ENCODE data around the gene KLHDC7A.

The KLHDC7A gene

GRCh38 chr1:18482721-18483425, 2.1 kb downstream of the KLHDC7A start:
- Mint-ChIP-seq H3K9me3 (no peaks in the 10 kb centered on the region), H3K27me3 (peaks cover 2% of the 10 kb centered on the region), H3K27ac (no peak overlapping the region), H3K4me3 (no peak overlapping the region), H3K4me1 (ENCODE audit: low read depth) (no peaks in the 10 kb centered on the region), H3K36me3 (ENCODE audit: low read depth) (no peaks in the 10 kb centered on the region)
- intact Hi-C loops (cut with micrococcal nuclease): no loop called here

GRCh38 chr1:18484276-18484675, 3.5 kb downstream of the KLHDC7A start:
- no peak overlapping the region for H3K4me3 Mint-ChIP-seq
- H3K9me3 Mint-ChIP-seq: no peaks in the 10 kb centered on the region
- H3K27ac Mint-ChIP-seq: no peak overlapping the region

GRCh38 chr1:18484721-18485120, 4.0 kb downstream of the KLHDC7A start:
- peaks cover 8% of the 10 kb centered on the region for H3K27me3 Mint-ChIP-seq
- H3K27ac Mint-ChIP-seq: no peak overlapping the region
- intact Hi-C loops (cut with micrococcal nuclease): no loop called here
- H3K36me3 Mint-ChIP-seq (ENCODE audit: low read depth): no peaks in the 10 kb centered on the region
- no peak overlapping the region for H3K4me3 Mint-ChIP-seq
- peaks cover 4% of the 10 kb centered on the region for H3K4me1 Mint-ChIP-seq (ENCODE audit: low read depth)
- H3K9me3 Mint-ChIP-seq: no peaks in the 10 kb centered on the region

More at GRCh38 chr1:18484276-18484675, 3.5 kb downstream of the KLHDC7A start:
- Mint-ChIP-seq H3K4me1 (ENCODE audit: low read depth) (peaks cover 4% of the 10 kb centered on the region), H3K36me3 (ENCODE audit: low read depth) (no peaks in the 10 kb centered on the region), H3K27me3 (peaks cover 4% of the 10 kb centered on the region)
- intact Hi-C loops (cut with micrococcal nuclease): no loop called here

DNA sequence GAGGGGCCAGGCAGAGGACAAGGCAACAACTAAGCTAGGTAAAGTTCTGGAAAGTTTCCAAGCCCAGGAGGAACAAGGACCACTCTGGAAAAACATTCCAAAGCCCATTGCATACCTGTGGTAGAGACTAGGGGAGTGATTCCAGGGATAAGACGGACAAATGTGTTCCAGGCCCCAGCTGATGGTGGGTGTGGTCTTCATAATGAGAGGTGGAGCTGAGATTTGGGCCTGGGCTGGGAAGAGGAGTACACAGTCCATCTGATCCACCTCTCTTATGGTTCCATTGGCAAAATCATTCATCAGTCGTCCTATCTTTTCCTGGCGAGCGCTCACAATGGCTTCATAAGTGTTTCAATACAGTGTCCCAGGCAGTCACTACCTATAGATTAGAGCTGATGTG, 4.5 kb downstream of the KLHDC7A start:
- Mint-ChIP-seq H3K9me3 (no peaks in the 10 kb centered on the region), H3K4me3 (no peak overlapping the region), H3K4me1 (ENCODE audit: low read depth) (peaks cover 4% of the 10 kb centered on the region), H3K27ac (no peak overlapping the region), H3K27me3 (peaks cover 10% of the 10 kb centered on the region), H3K36me3 (ENCODE audit: low read depth) (no peaks in the 10 kb centered on the region)
- intact Hi-C loops (cut with micrococcal nuclease): no loop called here

DNA sequence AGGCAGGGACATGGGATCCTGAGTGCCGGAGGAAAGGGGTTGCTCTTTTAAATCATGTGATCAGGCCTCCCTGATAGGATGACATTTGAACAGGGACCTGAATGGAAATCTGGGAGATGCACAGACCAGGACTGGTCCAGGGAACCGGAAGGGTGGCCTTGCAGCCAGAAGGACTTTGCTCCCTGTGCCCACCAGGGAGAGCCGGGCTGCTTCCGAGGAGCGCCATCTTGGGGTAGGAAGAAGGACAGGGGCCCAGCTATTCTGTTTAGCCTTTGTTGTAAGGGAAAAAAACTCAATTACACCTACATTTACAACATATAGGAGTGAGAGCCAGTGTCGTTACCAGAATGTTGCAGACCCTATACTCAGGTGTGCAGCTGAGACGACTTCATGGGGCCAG, 5.5 kb downstream of the KLHDC7A start:
- H3K9me3 Mint-ChIP-seq: no peaks in the 10 kb centered on the region
- H3K36me3 Mint-ChIP-seq (ENCODE audit: low read depth): no peaks in the 10 kb centered on the region
- H3K4me3 Mint-ChIP-seq: no peak overlapping the region
- peaks cover 10% of the 10 kb centered on the region for H3K4me1 Mint-ChIP-seq (ENCODE audit: low read depth)
- H3K27me3 Mint-ChIP-seq: peaks cover 15% of the 10 kb centered on the region
- H3K27ac Mint-ChIP-seq: no peak overlapping the region
- intact Hi-C loops (cut with micrococcal nuclease): no loop called here

DNA sequence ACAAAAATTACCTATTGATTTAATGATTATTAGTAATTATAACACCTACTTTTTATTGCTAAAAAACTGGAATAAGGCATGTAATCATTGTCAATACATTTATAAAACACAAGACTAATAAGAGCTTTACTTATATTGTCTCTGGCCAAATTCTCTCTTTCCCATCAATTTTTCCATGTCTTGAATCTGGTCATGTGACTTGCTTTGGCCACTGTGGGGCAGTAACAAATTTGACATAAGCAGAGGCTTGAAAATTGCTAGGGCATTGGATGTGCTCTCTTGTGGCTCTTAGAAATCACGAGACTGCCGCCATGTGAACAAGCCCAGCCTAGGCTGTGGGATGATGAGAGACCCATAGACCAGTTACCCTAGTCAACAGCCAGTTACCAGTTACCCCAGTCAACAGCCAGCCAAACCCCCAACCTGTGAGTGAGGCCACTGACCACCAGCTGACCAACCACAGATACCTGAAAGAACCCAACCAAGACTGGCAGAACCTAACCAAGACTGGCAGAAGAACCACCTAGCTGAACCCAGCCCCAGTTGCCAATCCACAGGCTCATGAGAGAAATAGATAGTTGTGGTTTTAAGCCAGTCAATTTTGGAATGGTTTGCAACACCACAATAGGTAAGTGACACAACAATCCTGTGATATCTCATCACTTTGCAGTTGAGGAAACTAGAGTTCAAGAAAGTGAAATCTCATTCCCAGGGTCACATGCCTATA, 8.8 kb downstream of the KLHDC7A start:
- H3K9me3 Mint-ChIP-seq: no peaks in the 10 kb centered on the region
- intact Hi-C loops (cut with micrococcal nuclease): no loop called here
- H3K27ac Mint-ChIP-seq: no peak overlapping the region
- peaks cover 19% of the 10 kb centered on the region for H3K4me1 Mint-ChIP-seq (ENCODE audit: low read depth)
- H3K27me3 Mint-ChIP-seq: peaks cover 22% of the 10 kb centered on the region
- no peaks in the 10 kb centered on the region for H3K36me3 Mint-ChIP-seq (ENCODE audit: low read depth)
- no peak overlapping the region for H3K4me3 Mint-ChIP-seq

DNA sequence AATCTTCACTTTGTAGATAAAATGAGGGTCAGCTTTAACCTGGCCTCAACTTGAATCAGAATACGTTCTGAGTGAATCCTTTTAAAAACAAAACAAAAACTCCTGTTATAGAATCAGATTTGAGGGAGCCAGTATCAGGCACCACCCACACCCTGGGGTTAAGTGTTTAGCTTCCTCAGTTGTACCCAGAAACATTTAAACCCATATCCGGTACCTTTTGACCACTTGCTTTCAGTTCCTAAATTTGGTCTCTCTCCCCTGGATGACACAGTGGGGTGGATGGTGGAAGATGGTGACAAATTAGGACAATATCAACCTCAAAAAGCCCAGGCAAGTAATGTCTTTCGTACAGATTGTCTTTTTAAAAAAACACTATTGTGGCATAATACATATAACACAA, 10.4 kb downstream of the KLHDC7A start:
- H3K36me3 Mint-ChIP-seq (ENCODE audit: low read depth): no peaks in the 10 kb centered on the region
- H3K4me3 Mint-ChIP-seq: no peak overlapping the region
- no peak overlapping the region for H3K27ac Mint-ChIP-seq
- H3K9me3 Mint-ChIP-seq: no peaks in the 10 kb centered on the region
- intact Hi-C loops (cut with micrococcal nuclease): no loop called here
- H3K4me1 Mint-ChIP-seq (ENCODE audit: low read depth): peaks cover 20% of the 10 kb centered on the region
- H3K27me3 Mint-ChIP-seq: peaks cover 22% of the 10 kb centered on the region

- peaks cover 24% of the 10 kb centered on the region for H3K27me3 Mint-ChIP-seq
- H3K4me1 Mint-ChIP-seq (ENCODE audit: low read depth): peaks cover 16% of the 10 kb centered on the region
- no peaks in the 10 kb centered on the region for H3K9me3 Mint-ChIP-seq
- H3K4me3 Mint-ChIP-seq: no peak overlapping the region
- H3K27ac Mint-ChIP-seq: no peak overlapping the region
- H3K36me3 Mint-ChIP-seq (ENCODE audit: low read depth): no peaks in the 10 kb centered on the region
- intact Hi-C loops (cut with micrococcal nuclease): no loop called here
Observed at GRCh38 chr1:18494304-18494703, 13.6 kb downstream of the KLHDC7A start.

DNA sequence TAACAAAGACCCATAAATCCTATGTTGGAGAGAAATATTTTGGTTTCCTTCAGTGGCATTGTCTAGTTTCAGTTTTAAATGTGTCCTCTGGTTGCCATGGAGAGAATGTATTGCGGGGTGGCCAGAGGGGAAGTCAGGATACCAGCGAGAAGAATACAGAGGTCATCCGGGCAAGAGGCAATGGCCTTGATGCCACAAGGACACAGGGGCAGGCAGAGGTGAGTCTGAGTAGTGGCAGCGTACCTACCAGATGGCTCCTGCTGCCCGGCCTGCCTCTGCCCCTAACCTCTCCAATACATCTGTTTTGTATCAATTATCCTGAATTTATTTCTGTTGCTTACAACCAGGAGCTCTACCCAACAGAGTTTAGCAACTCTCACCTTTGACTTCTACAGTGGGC, 14.9 kb downstream of the KLHDC7A start:
- Mint-ChIP-seq H3K36me3 (ENCODE audit: low read depth) (no peaks in the 10 kb centered on the region), H3K4me1 (ENCODE audit: low read depth) (peaks cover 13% of the 10 kb centered on the region), H3K27ac (no peak overlapping the region), H3K4me3 (no peak overlapping the region), H3K9me3 (no peaks in the 10 kb centered on the region), H3K27me3 (peaks cover 15% of the 10 kb centered on the region)
- intact Hi-C loops (cut with micrococcal nuclease): no loop called here

- H3K27ac Mint-ChIP-seq: no peak overlapping the region
- H3K9me3 Mint-ChIP-seq: no peaks in the 10 kb centered on the region
- peaks cover 14% of the 10 kb centered on the region for H3K27me3 Mint-ChIP-seq
- intact Hi-C loops (cut with micrococcal nuclease): no loop called here
- H3K4me1 Mint-ChIP-seq (ENCODE audit: low read depth): peaks cover 10% of the 10 kb centered on the region
- H3K36me3 Mint-ChIP-seq (ENCODE audit: low read depth): no peaks in the 10 kb centered on the region
- no peak overlapping the region for H3K4me3 Mint-ChIP-seq
Observed at GRCh38 chr1:18496056-18496455, 15.3 kb downstream of the KLHDC7A start.

DNA sequence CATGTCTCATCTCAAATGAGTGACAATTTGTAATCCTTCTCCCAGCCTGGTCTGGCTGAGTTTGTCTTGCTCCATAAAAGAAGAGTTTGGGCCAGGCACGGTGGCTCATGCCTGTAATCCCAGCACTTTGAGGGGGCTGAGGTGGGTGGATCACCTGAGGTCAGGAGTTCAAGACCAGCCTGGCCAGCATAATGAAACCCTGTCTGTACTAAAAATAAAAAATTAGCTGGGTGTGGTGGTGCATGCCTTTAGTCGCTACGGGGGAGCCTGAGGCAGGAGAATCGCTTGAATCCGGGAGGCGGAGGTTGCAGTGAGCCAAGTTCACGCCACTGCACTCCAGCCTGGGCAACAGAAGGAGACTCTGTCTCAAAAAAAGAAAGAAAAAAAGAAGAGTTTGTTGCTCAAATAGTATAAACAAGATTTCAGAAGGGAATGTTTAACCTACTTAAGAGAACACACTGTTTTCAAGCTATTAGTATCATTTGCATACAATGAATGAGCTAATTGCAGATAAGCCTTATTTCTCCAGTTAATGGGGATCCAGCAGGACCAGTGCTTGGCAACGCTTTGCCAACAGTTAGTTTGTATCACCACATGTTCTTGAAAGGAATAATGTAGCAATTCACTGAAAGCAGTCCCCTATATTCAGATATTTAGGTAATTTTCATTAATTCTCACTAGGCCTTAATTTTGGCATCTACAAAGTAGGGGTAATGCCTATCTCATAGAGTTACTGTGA, 15.9 kb downstream of the KLHDC7A start:
- peaks cover 14% of the 10 kb centered on the region for H3K27me3 Mint-ChIP-seq

DNA sequence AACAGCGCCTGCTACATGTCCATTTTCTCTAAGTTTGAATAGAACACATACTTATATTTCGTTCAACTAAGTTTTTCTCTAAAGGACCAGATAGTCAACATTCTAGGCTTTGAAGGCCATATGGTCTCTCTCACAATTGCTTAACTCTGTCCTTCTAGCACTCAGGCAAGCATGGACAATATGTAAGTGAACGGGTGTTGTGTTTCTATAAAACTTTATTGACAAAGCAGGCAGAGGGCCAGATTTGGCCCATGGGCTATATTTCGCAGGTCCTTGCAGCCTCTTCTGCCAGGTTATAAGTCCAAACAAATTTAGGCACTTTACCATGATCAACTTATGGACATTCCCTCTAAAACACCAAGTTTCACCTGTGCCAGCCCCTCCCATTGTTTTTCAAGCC, 21.1 kb downstream of the KLHDC7A start:
- Mint-ChIP-seq H3K9me3 (no peaks in the 10 kb centered on the region), H3K27ac (no peak overlapping the region), H3K36me3 (ENCODE audit: low read depth) (no peaks in the 10 kb centered on the region), H3K27me3 (peaks cover 6% of the 10 kb centered on the region), H3K4me1 (ENCODE audit: low read depth) (no peaks in the 10 kb centered on the region), H3K4me3 (no peak overlapping the region)
- intact Hi-C loops (cut with micrococcal nuclease): no loop called here

More for the DNA sequence above, 15.9 kb downstream of the KLHDC7A start:
- Mint-ChIP-seq H3K4me3 (no peak overlapping the region), H3K4me1 (ENCODE audit: low read depth) (peaks cover 9% of the 10 kb centered on the region), H3K27ac (no peak overlapping the region), H3K36me3 (ENCODE audit: low read depth) (no peaks in the 10 kb centered on the region), H3K9me3 (no peaks in the 10 kb centered on the region)
- intact Hi-C loops (cut with micrococcal nuclease): no loop called here

GRCh38 chr1:18504609-18505008, 23.9 kb downstream of the KLHDC7A start:
- no peak overlapping the region for H3K4me3 Mint-ChIP-seq
- no peak overlapping the region for H3K27ac Mint-ChIP-seq
- peaks cover 16% of the 10 kb centered on the region for H3K9me3 Mint-ChIP-seq
- intact Hi-C loops (cut with micrococcal nuclease): no loop called here
- no peaks in the 10 kb centered on the region for H3K36me3 Mint-ChIP-seq (ENCODE audit: low read depth)
- peaks cover 3% of the 10 kb centered on the region for H3K27me3 Mint-ChIP-seq
- no peaks in the 10 kb centered on the region for H3K4me1 Mint-ChIP-seq (ENCODE audit: low read depth)

DNA sequence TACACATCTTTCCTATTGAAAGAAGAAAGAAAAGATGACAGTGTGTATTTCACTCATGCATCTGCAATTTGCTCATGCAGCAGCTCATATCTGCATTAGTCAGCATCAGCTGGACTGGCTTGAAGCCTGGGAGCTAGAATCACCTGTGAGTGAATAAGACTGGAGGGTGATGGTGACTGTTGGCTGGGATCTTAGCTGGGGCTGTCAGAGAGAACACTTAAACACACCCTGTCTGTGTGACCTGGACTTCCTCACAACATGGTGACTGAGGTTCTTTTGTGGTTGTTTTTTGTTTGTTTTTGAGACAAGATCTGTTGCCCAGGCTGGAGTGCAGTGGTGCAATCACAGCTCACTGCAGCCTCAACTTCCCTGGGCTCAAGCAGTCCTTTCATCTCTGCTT, 24.9 kb downstream of the KLHDC7A start:
- H3K27me3 Mint-ChIP-seq: peaks cover 1% of the 10 kb centered on the region
- no peaks in the 10 kb centered on the region for H3K4me1 Mint-ChIP-seq (ENCODE audit: low read depth)
- H3K9me3 Mint-ChIP-seq: peaks cover 16% of the 10 kb centered on the region
- no peak overlapping the region for H3K27ac Mint-ChIP-seq
- H3K36me3 Mint-ChIP-seq (ENCODE audit: low read depth): no peaks in the 10 kb centered on the region
- intact Hi-C loops (cut with micrococcal nuclease): no loop called here
- H3K4me3 Mint-ChIP-seq: no peak overlapping the region

Data from dendritic cell treated with granulocyte-macrophage colony-stimulating factor and Interleukin-4, amounts not matched to agents 40 ng/mL and 50 ng/mL, for 4 days (primary cell).